AG04450 (cell line): Measurements from ENCODE around the gene CMSS1. TPM values are rescaled to one million over a fixed set of nuclear protein-coding genes. Genes with fewer than 3 reads are reported as not detected.

ENCODE experiments used
- CTCF ChIA-PET: fragments of 300-600, 350-600 bp; formaldehyde crosslinking; extraction: SDS; loops from one replicate; lab custom pipeline; 2022; ENCODE audit warnings: antibody characterized with exemption, inconsistent platforms; lab: Charles Lee
- POLR2A ChIA-PET: fragments of 350-600 bp; formaldehyde crosslinking; extraction: SDS; loops from one replicate; lab custom pipeline; 2021; ENCODE audit warnings: antibody characterized with exemption, inconsistent platforms; lab: Yijun Ruan, JAX
- DNase-seq: peaks from one replicate; pipeline ENCODE4 v3.0.0-alpha.2; 2011; ENCODE audit warnings: low read depth, low spot score
- H3K27ac ChIP-seq: one replicate; pipeline ENCODE4 v1.5.1; 2012; ENCODE audit warnings: low read depth, low read length, control low read depth
- H3K27me3 ChIP-seq: one replicate; pipeline ENCODE4 v1.6.0; 2012; ENCODE audit warnings: low read length; ENCODE audit not compliant: control insufficient read depth, insufficient read depth
- H3K4me3 ChIP-seq: 2 replicates; pipeline ENCODE4 v1.5.1; 2011; ENCODE audit warnings: mild to moderate bottlenecking, low read depth, low read length, control low read depth
- H3K9me3 ChIP-seq: 2 replicates; pipeline ENCODE4 v1.5.1; 2012; ENCODE audit warnings: low read length; ENCODE audit not compliant: control insufficient read depth, insufficient read depth
- polyA plus RNA-seq: library from polyadenylated mRNA; depleted of rRNA; stranded (reverse); fragments of >200 nt; gene quantifications from 2 replicates; pipeline ENCODE4 v1.2.3, GENCODE V29; 2011
- TF ChIP-seq, protein P1 (sequence below): IDR thresholded peaks from 2 replicates; pipeline ENCODE4 v1.5.1; 2011; ENCODE audit warnings: low read depth, low read length, control low read depth, inconsistent platforms

CMSS1 gene
- polyA plus RNA-seq, 1 experiment, result 15.7 TPM

DNA sequence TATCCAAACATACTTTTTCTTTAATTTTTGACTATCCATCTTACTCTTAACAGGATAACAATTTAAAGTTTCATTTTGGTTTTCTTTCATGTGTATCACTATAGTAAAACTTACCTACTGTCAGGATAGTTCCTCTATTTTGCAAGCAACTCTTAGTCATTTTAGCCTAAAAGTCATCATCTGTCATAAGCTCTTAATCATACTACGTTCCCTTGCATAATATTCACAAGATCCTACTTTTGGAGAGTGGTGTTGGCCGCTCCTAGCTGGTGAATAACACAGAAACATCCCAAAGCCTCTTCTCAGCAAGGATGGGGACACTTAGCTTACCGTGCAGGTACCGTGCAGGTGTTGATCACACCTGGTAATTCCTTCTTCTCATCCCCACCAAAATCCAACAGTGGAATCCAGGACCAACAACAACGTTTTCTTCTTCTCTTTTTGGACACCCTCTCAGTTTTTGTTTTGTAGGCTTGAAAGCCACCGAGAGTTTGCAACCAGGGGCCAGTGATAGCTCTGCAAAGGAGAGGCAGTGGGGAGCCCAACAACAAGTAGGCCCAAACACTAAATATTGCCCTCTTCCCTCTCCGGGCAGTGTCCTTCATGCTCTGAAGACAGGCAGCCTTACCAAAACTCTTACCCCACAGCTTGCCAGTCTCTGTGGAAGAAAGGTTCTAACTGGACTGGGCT, 296.2 kb downstream of the CMSS1 start:
- TF ChIP-seq, protein P1, sequence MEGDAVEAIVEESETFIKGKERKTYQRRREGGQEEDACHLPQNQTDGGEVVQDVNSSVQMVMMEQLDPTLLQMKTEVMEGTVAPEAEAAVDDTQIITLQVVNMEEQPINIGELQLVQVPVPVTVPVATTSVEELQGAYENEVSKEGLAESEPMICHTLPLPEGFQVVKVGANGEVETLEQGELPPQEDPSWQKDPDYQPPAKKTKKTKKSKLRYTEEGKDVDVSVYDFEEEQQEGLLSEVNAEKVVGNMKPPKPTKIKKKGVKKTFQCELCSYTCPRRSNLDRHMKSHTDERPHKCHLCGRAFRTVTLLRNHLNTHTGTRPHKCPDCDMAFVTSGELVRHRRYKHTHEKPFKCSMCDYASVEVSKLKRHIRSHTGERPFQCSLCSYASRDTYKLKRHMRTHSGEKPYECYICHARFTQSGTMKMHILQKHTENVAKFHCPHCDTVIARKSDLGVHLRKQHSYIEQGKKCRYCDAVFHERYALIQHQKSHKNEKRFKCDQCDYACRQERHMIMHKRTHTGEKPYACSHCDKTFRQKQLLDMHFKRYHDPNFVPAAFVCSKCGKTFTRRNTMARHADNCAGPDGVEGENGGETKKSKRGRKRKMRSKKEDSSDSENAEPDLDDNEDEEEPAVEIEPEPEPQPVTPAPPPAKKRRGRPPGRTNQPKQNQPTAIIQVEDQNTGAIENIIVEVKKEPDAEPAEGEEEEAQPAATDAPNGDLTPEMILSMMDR, result no peak
- DNase-seq, result no peak
- no peak overlapping the region for H3K27ac ChIP-seq
- H3K4me3 ChIP-seq, result no peak overlapping the region
- H3K9me3 ChIP-seq, result no peaks in the 10 kb centered on the region
- POLR2A ChIA-PET, result no interaction called here
- H3K27me3 ChIP-seq, result no peaks in the 10 kb centered on the region
- CTCF ChIA-PET, result interaction anchor here (1.2 kb wide), 2 partner anchors 45 to 140 kb away, joined by 3 read pairs; no protein-coding TSS in a partner anchor

DNA sequence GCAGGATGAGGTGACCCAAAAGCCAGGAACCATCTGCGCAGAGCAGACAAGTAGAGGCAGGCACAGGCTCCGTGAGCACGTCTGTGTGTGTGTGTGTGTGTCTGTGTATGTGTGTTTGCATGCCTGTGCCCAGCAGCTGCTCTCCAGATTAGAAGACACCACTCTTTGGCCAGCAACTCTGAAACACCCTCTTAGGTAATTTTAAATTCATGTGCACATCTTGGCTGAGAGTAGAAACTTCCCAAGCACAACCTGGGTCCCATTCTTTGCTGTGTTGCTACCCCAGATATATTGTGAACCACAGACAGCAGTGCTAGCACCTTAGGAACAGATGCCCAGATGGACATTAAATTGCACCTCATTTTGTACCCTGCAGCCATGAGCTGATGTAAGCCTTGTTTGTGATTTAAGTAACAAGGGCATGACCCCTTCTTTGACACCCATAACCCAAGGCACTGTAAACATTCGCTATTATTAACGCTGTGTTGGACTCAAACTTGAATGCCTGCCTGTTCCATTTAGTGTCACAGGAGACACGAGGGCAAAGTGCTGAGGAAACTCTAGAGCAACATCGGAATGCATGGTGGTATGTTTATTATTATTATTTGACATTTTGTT, 296.9 kb downstream of the CMSS1 start, which contains the start of gene FILIP1L:
FILIP1L (minus strand) TSS at position 89 of the 618 bp plus-strand sequence.
- DNase-seq, result no peak
- POLR2A ChIA-PET, result no interaction called here
- CTCF ChIA-PET, result interaction anchor here (1.2 kb wide), 2 partner anchors 45 to 139 kb away, joined by 3 read pairs; no protein-coding TSS in a partner anchor
- H3K27ac ChIP-seq, result no peak within 1 kb of the TSS
- TF ChIP-seq, protein P1, result no peak
- H3K9me3 ChIP-seq, result no peaks in the 10 kb centered on the region
- H3K4me3 ChIP-seq, result no peak within 1 kb of the TSS
- H3K27me3 ChIP-seq, result no peaks in the 10 kb centered on the region

DNA sequence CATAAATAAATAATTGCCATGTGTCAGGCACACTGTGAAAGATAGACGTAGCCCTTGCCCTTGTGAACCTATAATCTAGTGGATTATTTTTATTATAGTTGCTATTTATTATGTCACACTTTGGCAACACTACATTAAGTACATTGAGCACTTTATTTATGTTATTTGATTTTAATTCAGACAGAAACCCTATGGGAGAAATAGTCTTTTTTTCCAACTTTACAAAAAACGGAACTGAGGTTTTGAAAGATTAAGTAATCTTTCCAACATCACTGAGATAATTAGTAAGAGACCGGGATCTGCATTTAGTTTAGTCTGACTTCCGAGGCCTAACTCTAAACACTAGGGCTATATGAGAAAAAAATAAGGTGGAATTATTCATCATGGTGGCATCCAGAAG, 299.4 kb downstream of the CMSS1 start:
- POLR2A ChIA-PET, result no interaction called here
- H3K27me3 ChIP-seq, result no peaks in the 10 kb centered on the region
- no peak for DNase-seq
- no peak overlapping the region for H3K27ac ChIP-seq
- no peak overlapping the region for H3K4me3 ChIP-seq
- TF ChIP-seq, protein P1, result no peak
- H3K9me3 ChIP-seq, result no peaks in the 10 kb centered on the region
- CTCF ChIA-PET, result interaction anchor here (1.4 kb wide), 1 partner anchor 274 kb away, joined by 5 read pairs; no protein-coding TSS in a partner anchor

DNA sequence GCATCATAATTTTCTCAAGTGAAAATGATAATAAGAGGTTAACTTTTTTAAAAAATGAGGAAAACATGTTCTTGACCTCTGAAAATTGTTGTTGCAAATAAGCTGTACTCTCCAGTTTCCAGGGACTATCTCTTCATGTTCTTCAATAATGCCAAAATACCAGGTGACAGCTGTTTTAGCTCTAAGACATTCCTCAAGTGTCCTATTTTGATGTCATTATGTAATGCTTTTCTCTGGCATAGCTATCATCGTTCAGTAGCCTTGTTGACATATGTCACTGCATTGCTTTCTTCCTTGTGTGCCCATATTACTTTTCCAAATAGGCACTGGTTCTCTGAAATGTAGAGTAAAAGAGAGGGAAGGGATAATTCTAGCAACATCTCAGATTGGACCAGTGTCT, 302.4 kb downstream of the CMSS1 start:
- H3K4me3 ChIP-seq, result no peak overlapping the region
- CTCF ChIA-PET, result interaction anchor here (1.1 kb wide), 1 partner anchor 22 kb away, joined by 3 read pairs; no protein-coding TSS in a partner anchor
- no peaks in the 10 kb centered on the region for H3K9me3 ChIP-seq
- POLR2A ChIA-PET, result no interaction called here
- TF ChIP-seq, protein P1, result no peak
- no peaks in the 10 kb centered on the region for H3K27me3 ChIP-seq
- H3K27ac ChIP-seq, result no peak overlapping the region
- no peak for DNase-seq

DNA sequence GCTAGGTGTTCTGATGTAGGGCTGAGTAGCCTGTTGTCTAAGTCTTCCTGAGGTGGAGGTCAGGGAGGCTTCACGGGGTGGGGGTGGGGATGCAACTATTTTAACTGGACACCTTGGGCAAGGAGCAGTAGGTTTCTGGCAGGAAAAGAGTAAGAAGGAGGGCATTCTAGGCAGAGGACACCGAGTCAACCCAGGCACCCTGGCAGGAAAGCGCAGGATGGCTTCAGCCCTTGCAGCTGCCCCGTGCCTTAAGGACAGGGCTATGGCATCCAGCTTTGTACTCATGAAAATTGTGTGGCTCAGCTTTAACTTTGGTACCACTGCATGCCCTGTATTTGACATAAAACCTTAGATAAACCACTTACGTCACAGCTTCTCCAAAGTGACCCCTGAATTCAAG, 303.0 kb downstream of the CMSS1 start:
- no peak for DNase-seq
- Histone ChIP-seq H3K9me3 (no peaks in the 10 kb centered on the region), H3K27ac (no peak overlapping the region), H3K4me3 (no peak overlapping the region), H3K27me3 (no peaks in the 10 kb centered on the region)
- ChIA-PET POLR2A (no interaction called here), CTCF (no interaction called here)
- TF ChIP-seq, protein P1, result no peak
